ENCODE results near the gene ICAM4.
A peak's percentile ranks its signal among the peaks of the same experiment; 100 is the strongest.

ICAM4 gene

DNA sequence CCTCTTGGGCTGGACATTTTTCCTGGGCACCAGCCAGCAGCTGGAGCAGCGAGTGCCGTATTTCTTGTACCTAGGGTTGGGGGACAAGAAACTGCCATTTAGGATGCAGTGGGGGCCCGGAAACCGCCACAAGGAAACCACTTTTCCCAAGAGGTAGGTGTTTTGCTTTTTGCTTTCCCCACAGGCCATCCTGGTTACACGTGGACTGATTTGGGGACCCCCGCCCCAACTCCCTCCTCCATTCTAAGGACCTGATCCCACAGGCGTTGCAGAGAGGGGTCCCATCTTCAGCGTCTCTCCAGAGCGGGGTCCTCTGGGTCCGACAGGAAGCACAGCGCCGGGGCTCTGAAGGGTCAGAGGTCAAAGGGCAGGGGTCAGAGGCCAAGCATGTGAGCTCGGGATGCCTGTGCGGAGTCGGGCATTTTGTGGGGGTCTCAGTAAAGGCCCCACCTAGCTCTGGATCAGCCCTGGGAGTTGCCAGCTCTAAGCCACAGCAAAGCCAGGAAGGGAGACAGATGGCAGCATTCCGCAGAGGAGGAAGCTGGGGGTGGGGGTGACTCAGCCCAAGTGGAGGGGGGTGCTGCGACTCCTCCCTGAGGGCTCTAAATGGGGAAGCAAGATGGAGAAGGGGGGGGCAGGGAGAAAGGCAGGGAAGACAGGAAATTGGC, 18.5 kb downstream of the ICAM4 start:
- Histone ChIP-seq H3K36me3 (ENCODE audit: control insufficient read depth, insufficient read depth, low read length) (no peaks in the 10 kb centered on the region), H3K9me3 (ENCODE audit: control insufficient read depth, low read length) (no peaks in the 10 kb centered on the region), H3K4me1 (ENCODE audit: control insufficient read depth, insufficient read depth, low read length, poor library complexity, severe bottlenecking) (no peaks in the 10 kb centered on the region), H3K4me3 (ENCODE audit: insufficient read depth, low read depth, low read length, poor library complexity, severe bottlenecking) (no peak overlapping the region), H3K27me3 (replicated peaks; ENCODE audit: control insufficient read depth, insufficient read depth, low read length, poor library complexity, severe bottlenecking) (no peaks in the 10 kb centered on the region), H3K27ac (ENCODE audit: insufficient read depth, low read length, poor library complexity, severe bottlenecking) (no peak overlapping the region)
- no peak for DNase-seq

DNA sequence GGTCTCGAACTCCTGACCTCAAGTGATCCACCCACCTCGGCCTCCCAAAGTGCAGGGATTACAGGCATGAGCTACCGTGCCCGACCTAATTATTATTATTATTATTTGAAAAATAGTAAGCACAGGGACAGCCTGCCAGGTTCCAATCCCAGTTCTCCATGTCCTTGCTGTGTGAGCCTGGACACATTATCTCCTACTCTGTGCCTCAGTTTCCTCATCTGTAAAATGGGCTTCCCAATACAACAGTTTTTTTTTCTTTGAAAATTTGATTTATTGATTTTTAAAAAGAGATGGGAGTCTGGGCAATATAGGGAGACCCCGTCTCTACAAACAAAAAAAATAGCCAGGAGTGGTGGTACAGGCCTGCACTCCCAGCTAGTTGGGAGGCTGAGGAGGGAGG, 19.6 kb downstream of the ICAM4 start:
- no peak overlapping the region for H3K4me3 ChIP-seq (ENCODE audit: insufficient read depth, low read depth, low read length, poor library complexity, severe bottlenecking)
- H3K27ac ChIP-seq (ENCODE audit: insufficient read depth, low read length, poor library complexity, severe bottlenecking): no peak overlapping the region
- H3K9me3 ChIP-seq (ENCODE audit: control insufficient read depth, low read length): no peaks in the 10 kb centered on the region
- H3K27me3 ChIP-seq (replicated peaks; ENCODE audit: control insufficient read depth, insufficient read depth, low read length, poor library complexity, severe bottlenecking): no peaks in the 10 kb centered on the region
- DNase-seq: no peak
- no peaks in the 10 kb centered on the region for H3K4me1 ChIP-seq (ENCODE audit: control insufficient read depth, insufficient read depth, low read length, poor library complexity, severe bottlenecking)
- no peaks in the 10 kb centered on the region for H3K36me3 ChIP-seq (ENCODE audit: control insufficient read depth, insufficient read depth, low read length)

DNA sequence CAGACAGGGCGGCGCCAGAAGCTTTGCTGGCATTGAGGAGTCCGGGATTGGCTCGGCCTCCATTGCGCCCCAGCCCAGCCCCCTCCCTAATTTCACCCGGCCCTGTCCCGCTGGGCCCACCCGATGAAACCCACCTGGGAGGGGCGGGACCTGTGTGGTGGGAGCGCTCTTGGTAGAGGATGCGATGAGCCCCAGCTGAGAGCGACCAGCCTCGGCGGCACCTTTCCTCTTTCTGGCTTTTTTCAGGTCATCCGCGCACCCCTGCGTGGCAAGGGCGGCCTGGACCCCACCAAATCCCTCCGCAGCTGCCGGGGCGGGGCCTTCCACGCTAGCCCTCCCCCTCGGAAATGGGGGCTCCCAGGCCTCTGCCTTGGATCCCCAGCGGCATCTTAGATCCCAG, 22.7 kb downstream of the ICAM4 start, which contains the start of gene ZGLP1:
Gene ZGLP1, minus strand, starts transcription at position 393 of the 400 bp plus-strand sequence.
- H3K9me3 ChIP-seq (ENCODE audit: control insufficient read depth, low read length): no peaks in the 10 kb centered on the region
- DNase-seq: no peak
- H3K4me3 ChIP-seq (ENCODE audit: insufficient read depth, low read depth, low read length, poor library complexity, severe bottlenecking): no peak within 1 kb of the TSS
- no peaks in the 10 kb centered on the region for H3K4me1 ChIP-seq (ENCODE audit: control insufficient read depth, insufficient read depth, low read length, poor library complexity, severe bottlenecking)
- H3K36me3 ChIP-seq (ENCODE audit: control insufficient read depth, insufficient read depth, low read length): no peaks in the 10 kb centered on the region
- H3K27ac ChIP-seq (ENCODE audit: insufficient read depth, low read length, poor library complexity, severe bottlenecking): no peak within 1 kb of the TSS
- H3K27me3 ChIP-seq (replicated peaks; ENCODE audit: control insufficient read depth, insufficient read depth, low read length, poor library complexity, severe bottlenecking): no peaks in the 10 kb centered on the region

DNA sequence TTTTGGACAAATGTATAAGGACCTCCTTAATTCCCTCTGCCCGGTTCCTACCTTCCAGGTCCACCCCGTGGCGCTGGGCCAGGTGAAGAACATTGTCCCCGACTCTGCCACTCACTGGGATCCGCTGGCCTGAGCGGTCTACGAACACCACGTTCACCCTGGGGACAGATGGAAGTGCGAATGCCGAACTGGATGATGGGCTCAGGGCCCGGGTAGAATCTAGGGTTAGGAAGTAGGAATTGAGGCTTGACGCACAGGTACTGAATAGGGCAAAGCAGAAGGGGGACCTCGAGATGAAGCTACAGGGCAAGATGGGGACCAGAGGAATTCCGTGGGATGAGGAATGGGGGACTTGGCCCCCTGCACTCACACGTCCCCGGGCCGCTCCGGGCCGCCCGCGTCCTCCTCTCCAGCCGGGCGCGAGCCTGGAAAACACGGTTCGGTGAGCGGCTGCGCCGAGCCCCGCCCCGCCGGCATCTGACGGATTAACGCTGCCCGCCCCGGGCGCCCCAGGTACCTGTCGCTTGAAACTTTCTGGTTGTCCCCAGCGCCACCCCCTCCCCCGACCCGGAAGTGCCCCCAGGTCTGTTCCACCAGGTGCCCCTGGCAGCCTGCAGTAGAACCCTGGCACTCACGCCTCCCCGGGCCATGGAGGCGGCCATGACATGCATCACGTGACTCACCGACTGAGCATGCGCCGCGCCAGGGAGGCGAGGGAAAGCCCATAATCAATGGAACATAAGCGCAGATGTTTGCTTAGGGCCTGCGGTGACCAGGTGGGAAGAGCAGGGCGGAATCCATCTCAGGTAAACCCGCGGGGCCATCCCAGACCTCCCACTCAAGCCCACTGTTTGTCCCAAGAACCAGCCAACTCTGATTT, 28.8 kb downstream of the ICAM4 start, which contains the start of gene FDX2:
Gene FDX2, minus strand, starts transcription at position 681 of the 880 bp plus-strand sequence. Its CDS starts 19 bp downstream, at position 662.
- H3K36me3 ChIP-seq (ENCODE audit: control insufficient read depth, insufficient read depth, low read length): peaks cover 31% of the 10 kb centered on the region
- peaks cover 6% of the 10 kb centered on the region for H3K4me1 ChIP-seq (ENCODE audit: control insufficient read depth, insufficient read depth, low read length, poor library complexity, severe bottlenecking)
- peak within 1 kb of the TSS; percentile 50 for H3K27ac ChIP-seq (ENCODE audit: insufficient read depth, low read length, poor library complexity, severe bottlenecking)

DNA sequence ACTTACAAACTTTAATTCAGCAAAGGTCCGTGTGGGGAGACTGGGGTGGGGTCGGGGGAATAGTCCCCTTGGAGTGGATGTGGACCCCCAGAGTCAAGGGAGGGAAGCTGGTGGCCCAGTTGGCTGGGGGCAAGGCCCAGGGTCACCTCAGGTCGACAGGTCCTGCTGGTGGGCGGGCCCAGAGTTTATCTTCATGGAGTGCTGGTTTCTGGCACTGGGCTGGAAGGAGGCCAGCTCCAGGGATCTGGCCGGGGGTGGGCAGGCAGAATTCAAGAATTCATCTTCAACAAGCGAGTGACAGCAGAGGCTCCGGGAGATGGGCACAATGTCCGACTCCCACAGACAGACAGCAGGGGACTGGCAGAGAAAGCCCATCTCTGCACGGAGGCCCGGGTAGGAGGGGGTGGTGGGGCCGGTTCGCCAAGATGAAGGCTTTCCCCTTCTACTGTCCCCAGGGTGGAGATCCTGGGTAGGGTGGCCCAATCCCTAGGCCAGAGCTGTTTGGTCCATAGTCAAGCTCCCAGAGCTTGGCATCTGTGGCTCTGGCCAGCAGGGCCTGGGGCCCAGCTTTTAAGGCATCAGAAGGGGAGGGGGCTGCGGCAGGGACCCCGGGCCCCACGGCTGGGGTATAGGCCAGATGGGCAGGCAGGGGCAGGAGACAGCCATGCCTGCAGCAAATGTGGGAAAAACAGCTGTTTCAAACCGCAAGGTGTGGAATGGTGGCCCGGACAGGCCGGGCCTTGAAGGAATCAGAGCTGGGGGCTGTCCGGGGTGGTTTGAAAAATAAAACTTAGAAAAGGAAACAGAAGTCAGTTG, 29.7 kb downstream of the ICAM4 start:
- Histone ChIP-seq H3K4me3 (ENCODE audit: insufficient read depth, low read depth, low read length, poor library complexity, severe bottlenecking) (peak overlapping the region; percentile 89), H3K36me3 (ENCODE audit: control insufficient read depth, insufficient read depth, low read length) (peaks cover 39% of the 10 kb centered on the region), H3K27ac (ENCODE audit: insufficient read depth, low read length, poor library complexity, severe bottlenecking) (peak overlapping the region; percentile 50), H3K4me1 (ENCODE audit: control insufficient read depth, insufficient read depth, low read length, poor library complexity, severe bottlenecking) (peaks cover 6% of the 10 kb centered on the region), H3K9me3 (ENCODE audit: control insufficient read depth, low read length) (no peaks in the 10 kb centered on the region), H3K27me3 (replicated peaks; ENCODE audit: control insufficient read depth, insufficient read depth, low read length, poor library complexity, severe bottlenecking) (no peaks in the 10 kb centered on the region)
- DNase-seq: no peak

More for the DNA sequence above, 28.8 kb downstream of the ICAM4 start, which contains the start of gene FDX2:
- Histone ChIP-seq H3K27me3 (replicated peaks; ENCODE audit: control insufficient read depth, insufficient read depth, low read length, poor library complexity, severe bottlenecking) (no peaks in the 10 kb centered on the region), H3K9me3 (ENCODE audit: control insufficient read depth, low read length) (no peaks in the 10 kb centered on the region), H3K4me3 (ENCODE audit: insufficient read depth, low read depth, low read length, poor library complexity, severe bottlenecking) (peak within 1 kb of the TSS; percentile 89)
- peak; percentile 84 to 92 (median 85) for DNase-seq

DNA sequence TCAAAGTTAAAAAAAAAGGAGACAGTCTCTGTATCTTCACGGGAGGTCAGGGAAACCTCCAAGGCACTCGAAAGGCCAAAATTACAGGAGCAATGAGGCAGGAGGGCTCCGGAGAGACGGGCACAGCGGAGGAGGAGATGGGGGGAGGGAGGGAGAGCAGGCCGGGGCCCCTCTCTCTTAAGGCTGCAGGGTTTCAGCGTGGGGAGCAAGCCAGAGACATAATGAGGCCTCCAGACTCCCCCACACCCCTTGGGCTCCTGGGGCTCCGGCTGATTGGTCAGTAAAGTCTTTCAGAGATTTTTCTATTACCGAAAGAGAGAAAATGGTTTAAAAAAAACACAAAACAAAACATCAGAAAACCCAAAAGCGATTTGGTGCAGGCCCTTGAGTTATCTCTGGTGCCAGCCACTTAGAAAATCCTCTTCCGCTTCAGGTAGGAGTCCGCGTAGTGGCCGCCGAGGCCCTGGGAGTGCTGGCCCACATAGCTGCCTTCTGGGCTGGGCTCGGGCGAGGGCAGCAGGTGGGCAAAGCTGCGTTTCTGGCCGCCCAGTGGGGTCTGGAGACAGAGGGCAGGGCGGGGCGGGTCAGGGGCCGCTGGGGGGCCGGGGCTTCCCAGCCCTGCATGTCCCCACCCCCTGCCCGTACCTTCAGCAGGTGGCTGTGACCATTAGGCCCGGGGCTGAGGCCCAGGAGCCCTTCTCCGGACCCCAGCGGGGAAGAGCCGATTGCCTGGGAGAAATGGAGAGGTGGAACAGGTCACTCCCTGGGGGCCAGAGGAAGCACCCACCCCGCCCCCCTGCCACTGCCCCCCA, 30.5 kb downstream of the ICAM4 start:
- no peaks in the 10 kb centered on the region for H3K9me3 ChIP-seq (ENCODE audit: control insufficient read depth, low read length)
- peaks cover 48% of the 10 kb centered on the region for H3K36me3 ChIP-seq (ENCODE audit: control insufficient read depth, insufficient read depth, low read length)
- DNase-seq: no peak
- no peak overlapping the region for H3K27ac ChIP-seq (ENCODE audit: insufficient read depth, low read length, poor library complexity, severe bottlenecking)
- H3K4me3 ChIP-seq (ENCODE audit: insufficient read depth, low read depth, low read length, poor library complexity, severe bottlenecking): no peak overlapping the region
- H3K27me3 ChIP-seq (replicated peaks; ENCODE audit: control insufficient read depth, insufficient read depth, low read length, poor library complexity, severe bottlenecking): no peaks in the 10 kb centered on the region
- H3K4me1 ChIP-seq (ENCODE audit: control insufficient read depth, insufficient read depth, low read length, poor library complexity, severe bottlenecking): peaks cover 6% of the 10 kb centered on the region

DNA sequence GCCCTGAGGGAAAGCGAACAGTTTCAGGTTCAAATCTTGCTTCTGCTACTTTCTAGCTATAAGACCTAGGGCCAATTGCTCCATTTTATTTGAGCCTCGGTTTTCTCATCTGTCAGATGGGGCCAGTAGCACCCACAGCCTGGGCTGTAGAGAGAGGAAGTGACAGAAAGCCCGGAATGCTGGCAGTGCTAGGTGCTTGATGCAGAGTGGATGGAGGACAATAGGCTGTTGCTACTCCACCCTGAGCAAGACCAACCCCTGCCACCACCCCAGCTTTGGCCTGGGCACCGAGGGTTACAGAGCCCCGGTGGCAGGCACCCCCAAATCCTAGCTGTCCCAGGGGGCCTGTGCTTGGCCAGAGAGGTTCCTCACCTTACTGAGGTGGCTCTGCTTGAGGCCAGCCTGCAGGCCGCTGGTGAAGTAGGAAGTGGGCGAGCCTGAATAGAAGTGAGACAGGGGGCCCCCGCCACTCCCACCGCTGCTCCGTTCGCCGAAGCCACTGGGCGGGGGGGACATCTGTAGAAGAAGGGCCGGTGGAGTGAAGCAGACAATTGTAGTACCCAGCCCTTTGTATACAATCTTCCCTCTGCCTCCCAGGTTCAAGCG, 31.2 kb downstream of the ICAM4 start:
- peaks cover 55% of the 10 kb centered on the region for H3K36me3 ChIP-seq (ENCODE audit: control insufficient read depth, insufficient read depth, low read length)
- peaks cover 6% of the 10 kb centered on the region for H3K4me1 ChIP-seq (ENCODE audit: control insufficient read depth, insufficient read depth, low read length, poor library complexity, severe bottlenecking)
- H3K27ac ChIP-seq (ENCODE audit: insufficient read depth, low read length, poor library complexity, severe bottlenecking): no peak overlapping the region
- no peak for DNase-seq
- H3K27me3 ChIP-seq (replicated peaks; ENCODE audit: control insufficient read depth, insufficient read depth, low read length, poor library complexity, severe bottlenecking): no peaks in the 10 kb centered on the region
- H3K9me3 ChIP-seq (ENCODE audit: control insufficient read depth, low read length): no peaks in the 10 kb centered on the region
- no peak overlapping the region for H3K4me3 ChIP-seq (ENCODE audit: insufficient read depth, low read depth, low read length, poor library complexity, severe bottlenecking)

DNA sequence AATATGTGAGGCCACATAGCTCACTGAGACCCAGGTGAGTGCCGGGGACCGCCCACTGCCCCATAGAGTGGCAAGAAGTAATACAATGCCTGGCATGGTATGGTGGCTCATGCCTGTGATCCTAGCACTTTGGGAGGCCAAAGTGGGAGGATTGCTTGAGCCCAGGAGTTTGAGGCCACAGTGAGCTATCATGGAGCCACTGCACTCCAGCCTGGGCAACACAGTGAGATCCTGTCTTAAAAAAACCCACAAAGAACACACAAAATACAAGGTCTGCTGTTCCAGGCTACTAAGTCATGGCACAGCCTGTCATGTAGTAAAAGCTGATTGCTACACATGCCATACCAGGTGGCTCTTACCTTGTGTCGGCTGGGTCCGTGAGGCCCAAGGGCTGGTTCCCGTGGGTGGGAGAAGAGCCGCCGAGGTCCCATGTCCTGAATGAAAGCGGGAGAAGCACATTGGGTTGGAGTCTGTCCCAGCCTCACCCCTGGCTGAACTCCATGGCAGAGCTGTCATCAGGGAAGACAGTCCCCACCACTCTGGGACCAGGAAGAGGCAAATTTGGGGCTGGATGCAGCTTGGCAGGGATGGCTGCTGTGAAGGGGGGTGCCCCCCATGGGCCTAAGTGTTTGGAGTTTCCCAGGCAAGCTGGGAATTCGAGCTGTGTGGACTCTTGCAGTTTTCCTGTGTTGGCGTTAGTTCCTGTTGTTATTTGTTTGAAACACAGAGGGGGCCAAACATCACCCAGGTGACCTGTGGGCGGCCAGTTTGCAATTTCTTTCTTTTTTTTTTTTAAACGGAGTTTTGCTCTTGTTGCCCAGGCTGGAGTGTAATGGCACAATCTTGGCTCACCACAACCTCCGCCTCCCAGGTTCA, 32.3 kb downstream of the ICAM4 start:
- Histone ChIP-seq H3K36me3 (ENCODE audit: control insufficient read depth, insufficient read depth, low read length) (peaks cover 64% of the 10 kb centered on the region), H3K27ac (ENCODE audit: insufficient read depth, low read length, poor library complexity, severe bottlenecking) (no peak overlapping the region), H3K4me3 (ENCODE audit: insufficient read depth, low read depth, low read length, poor library complexity, severe bottlenecking) (no peak overlapping the region), H3K9me3 (ENCODE audit: control insufficient read depth, low read length) (no peaks in the 10 kb centered on the region), H3K27me3 (replicated peaks; ENCODE audit: control insufficient read depth, insufficient read depth, low read length, poor library complexity, severe bottlenecking) (no peaks in the 10 kb centered on the region), H3K4me1 (ENCODE audit: control insufficient read depth, insufficient read depth, low read length, poor library complexity, severe bottlenecking) (peaks cover 6% of the 10 kb centered on the region)
- DNase-seq: no peak
